ENCODE measurements around the gene STARD10. TPM values are rescaled to one million over a fixed set of nuclear protein-coding genes. Genes with fewer than 3 reads are reported as not detected.

STARD10 gene
- total and polyA plus RNA-seq, 2 experiments from 2014 or later, result 16.6 to 20.5 TPM

- TF ChIP-seq ZNF114 (CRISPR knock-in tag; IDR thresholded peaks at IDR 0.05) (no peak), REST (IDR thresholded peaks at IDR 0.05; ENCODE audit: unreplicated experiment) (no peak), NANOG (IDR thresholded peaks at IDR 0.05; ENCODE audit: borderline replicate concordance) (no peak), STAT1 (IDR thresholded peaks at IDR 0.05; ENCODE audit: unreplicated experiment) (no peak), POLR2AphosphoS5 (IDR thresholded peaks at IDR 0.05; ENCODE audit: low read depth) (no peak), ZNF331 (CRISPR knock-in tag; IDR thresholded peaks at IDR 0.05; ENCODE audit: low read depth) (no peak)
- TF ChIP-seq, protein P1, sequence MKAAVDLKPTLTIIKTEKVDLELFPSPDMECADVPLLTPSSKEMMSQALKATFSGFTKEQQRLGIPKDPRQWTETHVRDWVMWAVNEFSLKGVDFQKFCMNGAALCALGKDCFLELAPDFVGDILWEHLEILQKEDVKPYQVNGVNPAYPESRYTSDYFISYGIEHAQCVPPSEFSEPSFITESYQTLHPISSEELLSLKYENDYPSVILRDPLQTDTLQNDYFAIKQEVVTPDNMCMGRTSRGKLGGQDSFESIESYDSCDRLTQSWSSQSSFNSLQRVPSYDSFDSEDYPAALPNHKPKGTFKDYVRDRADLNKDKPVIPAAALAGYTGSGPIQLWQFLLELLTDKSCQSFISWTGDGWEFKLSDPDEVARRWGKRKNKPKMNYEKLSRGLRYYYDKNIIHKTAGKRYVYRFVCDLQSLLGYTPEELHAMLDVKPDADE (IDR thresholded peaks at IDR 0.05), result no peak
Observed at GRCh38 chr11:72815110-72815618, 21.3 kb upstream of the STARD10 start (continued).

- H3K4me3 ChIP-seq, result peak within 1 kb of the TSS; percentile 91
- H3K9me2 ChIP-seq (ENCODE audit: insufficient read depth), result no peaks in the 10 kb centered on the region
- ATAC-seq (peak; percentile 80), DNase-seq (ENCODE audit: low spot score) (peak; percentile 93)
- H4K20me1 ChIP-seq (replicated peaks; ENCODE audit: insufficient read depth), result no peaks in the 10 kb centered on the region; the same call in 1 of the 2 replicates
- H3F3A ChIP-seq (replicated peaks; ENCODE audit: low read depth), result peaks cover 12% of the 10 kb centered on the region
- Mint-ChIP-seq H3K27ac (peak within 1 kb of the TSS; percentile 93), H3K4me3 (peak within 1 kb of the TSS; percentile 97), H3K27me3 (ENCODE audit: insufficient read depth, low read depth, poor library complexity) (peaks cover 23% of the 10 kb centered on the region), H3K36me3 (ENCODE audit: low read depth) (peaks cover 20% of the 10 kb centered on the region; the same call in 2 of the 3 replicates), H3K9me3 (no peaks in the 10 kb centered on the region), H3K4me1 (peaks cover 33% of the 10 kb centered on the region)
- peak within 1 kb of the TSS; percentile 96 for H3K4me2 ChIP-seq
- TF ChIP-seq POLR2AphosphoS5 (IDR thresholded peaks at IDR 0.05; ENCODE audit: low read depth), result peak; percentile 70
- TF ChIP-seq, protein P2, sequence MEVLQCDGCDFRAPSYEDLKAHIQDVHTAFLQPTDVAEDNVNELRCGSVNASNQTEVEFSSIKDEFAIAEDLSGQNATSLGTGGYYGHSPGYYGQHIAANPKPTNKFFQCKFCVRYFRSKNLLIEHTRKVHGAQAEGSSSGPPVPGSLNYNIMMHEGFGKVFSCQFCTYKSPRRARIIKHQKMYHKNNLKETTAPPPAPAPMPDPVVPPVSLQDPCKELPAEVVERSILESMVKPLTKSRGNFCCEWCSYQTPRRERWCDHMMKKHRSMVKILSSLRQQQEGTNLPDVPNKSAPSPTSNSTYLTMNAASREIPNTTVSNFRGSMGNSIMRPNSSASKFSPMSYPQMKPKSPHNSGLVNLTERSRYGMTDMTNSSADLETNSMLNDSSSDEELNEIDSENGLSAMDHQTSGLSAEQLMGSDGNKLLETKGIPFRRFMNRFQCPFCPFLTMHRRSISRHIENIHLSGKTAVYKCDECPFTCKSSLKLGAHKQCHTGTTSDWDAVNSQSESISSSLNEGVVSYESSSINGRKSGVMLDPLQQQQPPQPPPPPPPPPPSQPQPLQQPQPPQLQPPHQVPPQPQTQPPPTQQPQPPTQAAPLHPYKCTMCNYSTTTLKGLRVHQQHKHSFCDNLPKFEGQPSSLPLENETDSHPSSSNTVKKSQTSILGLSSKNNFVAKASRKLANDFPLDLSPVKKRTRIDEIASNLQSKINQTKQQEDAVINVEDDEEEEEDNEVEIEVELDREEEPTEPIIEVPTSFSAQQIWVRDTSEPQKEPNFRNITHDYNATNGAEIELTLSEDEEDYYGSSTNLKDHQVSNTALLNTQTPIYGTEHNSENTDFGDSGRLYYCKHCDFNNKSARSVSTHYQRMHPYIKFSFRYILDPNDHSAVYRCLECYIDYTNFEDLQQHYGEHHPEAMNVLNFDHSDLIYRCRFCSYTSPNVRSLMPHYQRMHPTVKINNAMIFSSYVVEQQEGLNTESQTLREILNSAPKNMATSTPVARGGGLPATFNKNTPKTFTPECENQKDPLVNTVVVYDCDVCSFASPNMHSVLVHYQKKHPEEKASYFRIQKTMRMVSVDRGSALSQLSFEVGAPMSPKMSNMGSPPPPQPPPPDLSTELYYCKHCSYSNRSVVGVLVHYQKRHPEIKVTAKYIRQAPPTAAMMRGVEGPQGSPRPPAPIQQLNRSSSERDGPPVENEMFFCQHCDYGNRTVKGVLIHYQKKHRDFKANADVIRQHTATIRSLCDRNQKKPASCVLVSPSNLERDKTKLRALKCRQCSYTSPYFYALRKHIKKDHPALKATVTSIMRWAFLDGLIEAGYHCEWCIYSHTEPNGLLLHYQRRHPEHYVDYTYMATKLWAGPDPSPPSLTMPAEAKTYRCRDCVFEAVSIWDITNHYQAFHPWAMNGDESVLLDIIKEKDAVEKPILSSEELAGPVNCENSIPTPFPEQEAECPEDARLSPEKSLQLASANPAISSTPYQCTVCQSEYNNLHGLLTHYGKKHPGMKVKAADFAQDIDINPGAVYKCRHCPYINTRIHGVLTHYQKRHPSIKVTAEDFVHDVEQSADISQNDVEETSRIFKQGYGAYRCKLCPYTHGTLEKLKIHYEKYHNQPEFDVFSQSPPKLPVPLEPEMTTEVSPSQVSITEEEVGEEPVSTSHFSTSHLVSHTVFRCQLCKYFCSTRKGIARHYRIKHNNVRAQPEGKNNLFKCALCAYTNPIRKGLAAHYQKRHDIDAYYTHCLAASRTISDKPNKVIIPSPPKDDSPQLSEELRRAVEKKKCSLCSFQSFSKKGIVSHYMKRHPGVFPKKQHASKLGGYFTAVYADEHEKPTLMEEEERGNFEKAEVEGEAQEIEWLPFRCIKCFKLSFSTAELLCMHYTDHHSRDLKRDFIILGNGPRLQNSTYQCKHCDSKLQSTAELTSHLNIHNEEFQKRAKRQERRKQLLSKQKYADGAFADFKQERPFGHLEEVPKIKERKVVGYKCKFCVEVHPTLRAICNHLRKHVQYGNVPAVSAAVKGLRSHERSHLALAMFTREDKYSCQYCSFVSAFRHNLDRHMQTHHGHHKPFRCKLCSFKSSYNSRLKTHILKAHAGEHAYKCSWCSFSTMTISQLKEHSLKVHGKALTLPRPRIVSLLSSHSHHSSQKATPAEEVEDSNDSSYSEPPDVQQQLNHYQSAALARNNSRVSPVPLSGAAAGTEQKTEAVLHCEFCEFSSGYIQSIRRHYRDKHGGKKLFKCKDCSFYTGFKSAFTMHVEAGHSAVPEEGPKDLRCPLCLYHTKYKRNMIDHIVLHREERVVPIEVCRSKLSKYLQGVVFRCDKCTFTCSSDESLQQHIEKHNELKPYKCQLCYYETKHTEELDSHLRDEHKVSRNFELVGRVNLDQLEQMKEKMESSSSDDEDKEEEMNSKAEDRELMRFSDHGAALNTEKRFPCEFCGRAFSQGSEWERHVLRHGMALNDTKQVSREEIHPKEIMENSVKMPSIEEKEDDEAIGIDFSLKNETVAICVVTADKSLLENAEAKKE (CRISPR knock-in tag; IDR thresholded peaks at IDR 0.05), result no peak
- peak; percentile 87 for TF ChIP-seq CREB1 (CRISPR knock-in tag; IDR thresholded peaks at IDR 0.05; ENCODE audit: low read depth)
- TF ChIP-seq, protein P3, sequence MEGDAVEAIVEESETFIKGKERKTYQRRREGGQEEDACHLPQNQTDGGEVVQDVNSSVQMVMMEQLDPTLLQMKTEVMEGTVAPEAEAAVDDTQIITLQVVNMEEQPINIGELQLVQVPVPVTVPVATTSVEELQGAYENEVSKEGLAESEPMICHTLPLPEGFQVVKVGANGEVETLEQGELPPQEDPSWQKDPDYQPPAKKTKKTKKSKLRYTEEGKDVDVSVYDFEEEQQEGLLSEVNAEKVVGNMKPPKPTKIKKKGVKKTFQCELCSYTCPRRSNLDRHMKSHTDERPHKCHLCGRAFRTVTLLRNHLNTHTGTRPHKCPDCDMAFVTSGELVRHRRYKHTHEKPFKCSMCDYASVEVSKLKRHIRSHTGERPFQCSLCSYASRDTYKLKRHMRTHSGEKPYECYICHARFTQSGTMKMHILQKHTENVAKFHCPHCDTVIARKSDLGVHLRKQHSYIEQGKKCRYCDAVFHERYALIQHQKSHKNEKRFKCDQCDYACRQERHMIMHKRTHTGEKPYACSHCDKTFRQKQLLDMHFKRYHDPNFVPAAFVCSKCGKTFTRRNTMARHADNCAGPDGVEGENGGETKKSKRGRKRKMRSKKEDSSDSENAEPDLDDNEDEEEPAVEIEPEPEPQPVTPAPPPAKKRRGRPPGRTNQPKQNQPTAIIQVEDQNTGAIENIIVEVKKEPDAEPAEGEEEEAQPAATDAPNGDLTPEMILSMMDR (conservative IDR thresholded peaks at IDR 0.05; ENCODE audit: low read depth in 2 of 2), result 0 out of 4 replicates have a peak, but pooled peaks have one; percentile 8 to 12
- peak within 1 kb of the TSS; percentile 75 for H3K27ac ChIP-seq (ENCODE audit: low read depth)
- H3K4me1 ChIP-seq (ENCODE audit: insufficient read depth), result peaks cover 15% of the 10 kb centered on the region; the same call in 1 of the 2 replicates
- 0 out of 2 replicates have a peak, but pooled peaks cover 3% of the 10 kb centered on the region for H3K36me3 ChIP-seq (ENCODE audit: insufficient read depth)
- peaks cover 7% of the 10 kb centered on the region; the same call in 1 of the 2 replicates for H3K79me2 ChIP-seq (replicated peaks; ENCODE audit: insufficient read depth)
- peak within 1 kb of the TSS; percentile 99 for H2AFZ ChIP-seq
- no peaks in the 10 kb centered on the region for H3K27me3 ChIP-seq (ENCODE audit: insufficient read depth)
Observed at GRCh38 chr11:72814286-72815109, 20.7 kb upstream of the STARD10 start, which contains the start of gene ATG16L2. ATG16L2 (plus strand) TSS chr11:72814411; CDS start chr11:72814446, 35 bp downstream.

All from GM23338 (cell line).